RWPE2 (cell line): Measurements from ENCODE around the gene SIGLECL1.
"Not testable (repeated sequence)": the region's sequence is repeated elsewhere in the genome, so short reads cannot be mapped to it uniquely, and the experiment has no call there.

ENCODE experiments used
- ATAC-seq: fragments of 200-7000 bp; cut with Tn5 transposase; 3 replicates; pipeline ENCODE4 v1.9.1; 2021; ENCODE audit warnings: low read depth
- DNase-seq: peaks from one replicate; pipeline ENCODE4 v3.0.0-alpha.2; 2020; ENCODE audit warnings: low spot score
- H3K27ac ChIP-seq: fragments of 450-650 bp; 2 replicates; pipeline ENCODE4 v1.5.1; 2017; ENCODE audit warnings: mild to moderate bottlenecking; ENCODE audit not compliant: poor library complexity, severe bottlenecking
- H3K27me3 ChIP-seq: fragments of 250-450 bp; sonication (Bioruptor Pico); 2 replicates; pipeline ENCODE4 v1.5.1; 2021; ENCODE audit warnings: mild to moderate bottlenecking, moderate library complexity; ENCODE audit not compliant: insufficient read depth, poor library complexity, severe bottlenecking
- H3K36me3 ChIP-seq: fragments of 250-450 bp; sonication (Bioruptor Pico); 2 replicates; pipeline ENCODE4 v1.5.1; 2020; ENCODE audit warnings: low read depth, mild to moderate bottlenecking, moderate library complexity
- H3K4me1 ChIP-seq: fragments of 250-450 bp; sonication (Bioruptor Pico); 2 replicates; pipeline ENCODE4 v1.5.1; 2021; ENCODE audit warnings: mild to moderate bottlenecking, moderate library complexity; ENCODE audit not compliant: insufficient read depth, poor library complexity, severe bottlenecking
- H3K4me3 ChIP-seq: fragments of 250-450 bp; sonication (Bioruptor Pico); 2 replicates; pipeline ENCODE4 v1.5.1; 2021; ENCODE audit warnings: mild to moderate bottlenecking, moderate library complexity; ENCODE audit not compliant: severe bottlenecking
- H3K9me3 ChIP-seq: fragments of 250-450 bp; sonication (Bioruptor Pico); 2 replicates; pipeline ENCODE4 v1.5.1; 2021; ENCODE audit warnings: mild to moderate bottlenecking, moderate library complexity; ENCODE audit not compliant: severe bottlenecking
- CTCF ChIP-seq: fragments of 450-650 bp; IDR thresholded peaks from one replicate; pipeline ENCODE4 v1.5.1; 2017; ENCODE audit warnings: mild to moderate bottlenecking, moderate library complexity; ENCODE audit not compliant: poor library complexity, severe bottlenecking

Gene SIGLECL1

GRCh38 chr19:51210191-51210784 lies 40.6 kb upstream of the SIGLECL1 start:
- no peak for TF ChIP-seq CTCF
- no peak overlapping the region for H3K27ac ChIP-seq
- H3K27me3 ChIP-seq, result no peaks in the 10 kb centered on the region
- H3K4me1 ChIP-seq, result no peaks in the 10 kb centered on the region
- DNase-seq (no peak), ATAC-seq (no peak)
- H3K4me3 ChIP-seq, result no peak overlapping the region
- H3K9me3 ChIP-seq, result no peaks in the 10 kb centered on the region
- H3K36me3 ChIP-seq, result no peaks in the 10 kb centered on the region

GRCh38 chr19:51210874-51211361 lies 40.0 kb upstream of the SIGLECL1 start:
- ATAC-seq, H3K36me3 ChIP-seq, H3K4me3 ChIP-seq, H3K27ac ChIP-seq, H3K27me3 ChIP-seq, DNase-seq, H3K9me3 ChIP-seq, H3K4me1 ChIP-seq: not testable (repeated sequence)

DNA sequence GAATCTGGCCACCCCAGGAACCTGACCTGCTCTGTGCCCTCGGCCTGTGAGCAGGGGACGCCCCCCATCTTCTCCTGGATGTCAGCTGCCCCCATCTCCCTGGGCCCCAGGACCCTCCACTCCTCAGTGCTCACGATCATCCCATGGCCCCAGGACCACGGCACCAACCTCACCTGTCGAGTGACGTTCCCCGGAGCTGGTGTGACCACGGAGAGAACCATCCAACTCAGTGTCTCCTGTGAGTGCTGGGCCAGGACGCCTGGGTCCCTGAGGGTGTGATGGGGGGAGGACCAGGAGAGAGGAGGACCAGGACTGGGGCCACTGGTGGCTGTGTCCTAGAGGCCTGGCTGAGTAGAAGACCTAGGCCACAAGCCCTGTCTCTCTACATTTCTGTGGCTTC lies 39.0 kb upstream of the SIGLECL1 start:
- TF ChIP-seq CTCF, result no peak
- H3K9me3 ChIP-seq, result no peaks in the 10 kb centered on the region
- DNase-seq (no peak), ATAC-seq (no peak)
- no peaks in the 10 kb centered on the region for H3K4me1 ChIP-seq
- no peak overlapping the region for H3K27ac ChIP-seq
- H3K27me3 ChIP-seq, result no peaks in the 10 kb centered on the region
- no peak overlapping the region for H3K4me3 ChIP-seq
- H3K36me3 ChIP-seq, result no peaks in the 10 kb centered on the region

DNA sequence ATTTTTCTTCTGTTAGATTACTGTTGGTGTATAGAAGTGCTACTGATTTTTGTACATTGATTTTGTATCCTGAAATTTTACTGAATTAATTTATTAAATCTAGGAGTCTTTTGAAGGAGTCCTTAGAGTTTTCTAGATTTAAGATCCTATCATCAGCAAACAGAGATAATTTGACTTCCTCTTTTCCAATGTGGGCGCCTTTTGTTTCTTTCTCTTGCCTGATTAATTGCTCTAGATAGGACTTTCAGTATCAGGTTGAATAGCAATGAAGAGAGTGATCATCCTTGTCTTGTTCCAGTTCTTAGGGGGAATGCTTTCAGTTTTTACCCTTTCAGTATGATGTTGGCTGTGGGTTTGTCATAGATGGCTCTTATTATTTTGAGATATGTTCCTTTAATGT lies 31.6 kb upstream of the SIGLECL1 start:
- DNase-seq, result no peak

DNA sequence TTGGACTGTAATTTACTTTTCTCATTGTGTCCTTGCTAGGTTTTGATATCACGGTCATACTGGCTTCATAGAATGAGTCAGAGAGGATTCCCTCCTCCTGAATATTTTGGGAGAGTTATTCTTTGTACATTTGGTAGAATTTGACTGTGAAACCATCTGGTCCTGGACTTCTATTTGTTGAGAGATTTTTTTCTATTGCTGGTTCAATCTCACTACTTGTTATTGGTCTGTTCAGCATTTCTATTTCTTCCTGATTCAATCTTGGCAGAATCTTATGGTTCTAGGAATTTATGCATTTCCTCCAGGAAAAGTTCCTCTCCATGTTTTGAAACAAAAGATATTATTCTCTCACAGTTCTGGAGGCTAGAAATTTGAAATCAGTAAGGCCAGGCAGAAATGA lies 30.9 kb upstream of the SIGLECL1 start:
- no peak for ATAC-seq
- Histone ChIP-seq H3K27me3 (peaks cover 25% of the 10 kb centered on the region), H3K9me3 (no peaks in the 10 kb centered on the region)

More for the DNA sequence above, 31.6 kb upstream of the SIGLECL1 start:
- H3K4me3 ChIP-seq, result no peak overlapping the region
- no peak overlapping the region for H3K27ac ChIP-seq
- ATAC-seq, result no peak
- H3K4me1 ChIP-seq, result no peaks in the 10 kb centered on the region
- peaks cover 25% of the 10 kb centered on the region for H3K27me3 ChIP-seq
- H3K36me3 ChIP-seq, result no peaks in the 10 kb centered on the region
- no peak for TF ChIP-seq CTCF
- H3K9me3 ChIP-seq, result no peaks in the 10 kb centered on the region

More for the DNA sequence above, 30.9 kb upstream of the SIGLECL1 start:
- Histone ChIP-seq H3K4me1 (no peaks in the 10 kb centered on the region), H3K4me3 (no peak overlapping the region), H3K36me3 (no peaks in the 10 kb centered on the region), H3K27ac (no peak overlapping the region)
- DNase-seq, result no peak
- no peak for TF ChIP-seq CTCF
